Measurements from ENCODE around the gene M1AP.
"Not testable (repeated sequence)": the region's sequence is repeated elsewhere in the genome, so short reads cannot be mapped to it uniquely, and the experiment has no call there.

The M1AP gene

GRCh38 chr2:74561022-74561421, 87.1 kb downstream of the M1AP start:
- DNase-seq = not testable (repeated sequence)

- DNase-seq = no peak
Measured at GRCh38 chr2:74560591-74560990, 87.5 kb downstream of the M1AP start.

- DNase-seq = no peak
Measured at GRCh38 chr2:74559912-74560311, 88.2 kb downstream of the M1AP start.

GRCh38 chr2:74558284-74559230, 89.6 kb downstream of the M1AP start:
- no peak for DNase-seq

- no peak for DNase-seq
Measured at GRCh38 chr2:74556831-74557370, 91.2 kb downstream of the M1AP start.

- no peak for DNase-seq
Measured at GRCh38 chr2:74556159-74556558, 92.0 kb downstream of the M1AP start.

- no peak for DNase-seq
Measured at GRCh38 chr2:74555610-74556103, 92.5 kb downstream of the M1AP start.

- DNase-seq = peak; percentile 50
Measured at GRCh38 chr2:74554820-74555531, 93.2 kb downstream of the M1AP start.

GRCh38 chr2:74553892-74554819, 94.0 kb downstream of the M1AP start, which contains the start of the genes DOK1 and LOXL3:
Gene DOK1, plus strand, starts transcription at chr2:74554720. Its CDS starts 35 bp downstream, at chr2:74554755.
Gene LOXL3, minus strand, starts transcription at chr2:74553942. Its CDS starts 1,308 bp downstream, at chr2:74552634.
- peak; percentile 71 for DNase-seq

GRCh38 chr2:74552914-74553811, 95.0 kb downstream of the M1AP start:
- DNase-seq = no peak

GRCh38 chr2:74551942-74552913, 95.9 kb downstream of the M1AP start:
- no peak for DNase-seq

GRCh38 chr2:74551530-74551929, 96.6 kb downstream of the M1AP start:
- no peak for DNase-seq

- DNase-seq = no peak
Measured at GRCh38 chr2:74550231-74550630, 97.9 kb downstream of the M1AP start.

- peak; percentile 62 for DNase-seq
Measured at GRCh38 chr2:74548900-74549826, 99.0 kb downstream of the M1AP start.

GRCh38 chr2:74548285-74548899, 99.7 kb downstream of the M1AP start:
- DNase-seq = no peak

- DNase-seq = no peak
Measured at GRCh38 chr2:74546004-74546403, 102.1 kb downstream of the M1AP start.

GRCh38 chr2:74544634-74545033, 103.5 kb downstream of the M1AP start:
- DNase-seq = no peak

GRCh38 chr2:74542978-74543377, 105.2 kb downstream of the M1AP start:
- no peak for DNase-seq
